AG09319 (cell line): Measurements from ENCODE around the gene TMEM132C.

Source experiments
- DNase-seq: peaks from one replicate; pipeline ENCODE4 v3.0.0-alpha.2; 2010; ENCODE audit warnings: low read depth; ENCODE audit errors: extremely low read depth
- TF ChIP-seq, protein P1 (sequence below): IDR thresholded peaks from 2 replicates; pipeline ENCODE4 v1.5.1; 2011; ENCODE audit warnings: low read depth, mild to moderate bottlenecking, inconsistent platforms, low read length, moderate library complexity

TMEM132C gene

DNA sequence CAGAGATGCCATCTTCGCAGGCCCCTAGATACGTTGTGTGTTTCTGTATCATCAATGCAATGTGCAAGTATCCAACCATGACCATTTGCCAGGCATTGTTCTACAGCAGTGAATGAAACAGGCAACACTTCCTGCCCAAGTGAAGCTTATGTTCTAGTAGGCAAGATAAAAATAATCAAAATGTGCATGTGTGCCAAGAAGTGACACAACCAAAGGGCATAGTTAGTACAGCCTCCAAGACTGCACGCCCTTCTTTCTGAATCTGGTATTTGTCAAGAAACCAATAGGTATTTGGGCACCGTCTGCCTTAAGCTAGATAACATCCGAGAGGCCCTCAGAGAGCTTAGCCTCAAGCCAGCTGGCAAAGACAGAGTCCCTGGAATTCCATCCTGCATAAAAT, 152.0 kb downstream of the TMEM132C start:
- TF ChIP-seq, protein P1, sequence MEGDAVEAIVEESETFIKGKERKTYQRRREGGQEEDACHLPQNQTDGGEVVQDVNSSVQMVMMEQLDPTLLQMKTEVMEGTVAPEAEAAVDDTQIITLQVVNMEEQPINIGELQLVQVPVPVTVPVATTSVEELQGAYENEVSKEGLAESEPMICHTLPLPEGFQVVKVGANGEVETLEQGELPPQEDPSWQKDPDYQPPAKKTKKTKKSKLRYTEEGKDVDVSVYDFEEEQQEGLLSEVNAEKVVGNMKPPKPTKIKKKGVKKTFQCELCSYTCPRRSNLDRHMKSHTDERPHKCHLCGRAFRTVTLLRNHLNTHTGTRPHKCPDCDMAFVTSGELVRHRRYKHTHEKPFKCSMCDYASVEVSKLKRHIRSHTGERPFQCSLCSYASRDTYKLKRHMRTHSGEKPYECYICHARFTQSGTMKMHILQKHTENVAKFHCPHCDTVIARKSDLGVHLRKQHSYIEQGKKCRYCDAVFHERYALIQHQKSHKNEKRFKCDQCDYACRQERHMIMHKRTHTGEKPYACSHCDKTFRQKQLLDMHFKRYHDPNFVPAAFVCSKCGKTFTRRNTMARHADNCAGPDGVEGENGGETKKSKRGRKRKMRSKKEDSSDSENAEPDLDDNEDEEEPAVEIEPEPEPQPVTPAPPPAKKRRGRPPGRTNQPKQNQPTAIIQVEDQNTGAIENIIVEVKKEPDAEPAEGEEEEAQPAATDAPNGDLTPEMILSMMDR: no peak
- DNase-seq: no peak

DNA sequence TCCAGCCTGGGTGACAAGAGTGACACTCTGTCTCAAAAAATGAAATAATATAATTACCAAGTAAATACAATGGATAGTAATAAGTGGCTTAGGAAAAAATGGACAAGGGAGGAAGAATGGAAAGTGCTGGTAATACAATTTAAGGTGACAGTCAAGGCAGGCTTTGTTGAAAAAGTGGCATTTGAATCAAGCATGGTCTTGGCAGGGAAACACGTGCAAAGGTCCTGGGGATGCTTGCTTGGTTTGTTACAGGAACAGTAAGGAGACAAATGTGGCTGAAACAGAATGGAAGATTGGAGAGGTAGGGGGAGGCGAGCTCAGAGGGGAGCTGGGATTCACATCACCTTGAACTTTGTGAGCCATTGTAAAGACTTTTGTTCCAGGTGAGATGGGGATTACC, 153.2 kb downstream of the TMEM132C start:
- TF ChIP-seq, protein P1: no peak

DNA sequence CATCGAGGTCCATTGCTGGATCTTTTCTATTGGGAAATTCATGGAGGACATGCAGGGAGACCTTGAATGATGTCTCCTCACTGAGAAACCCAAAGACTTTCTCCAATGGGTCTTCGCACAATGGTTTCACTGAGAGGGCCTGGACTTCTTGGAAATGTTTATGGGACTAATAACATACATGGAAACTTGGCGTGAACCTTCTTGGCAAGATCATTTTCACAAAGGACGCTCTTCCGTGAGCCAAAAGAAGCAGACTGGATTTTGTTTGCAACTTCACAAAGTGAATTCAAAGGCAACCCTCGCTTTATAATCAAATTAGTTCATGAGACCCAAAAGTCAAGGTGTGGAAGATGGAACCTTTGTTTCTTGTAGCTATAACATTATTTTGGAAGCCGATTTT, 154.4 kb downstream of the TMEM132C start:
- no peak for DNase-seq
- TF ChIP-seq, protein P1: no peak

More for the DNA sequence above, 153.2 kb downstream of the TMEM132C start:
- no peak for DNase-seq

DNA sequence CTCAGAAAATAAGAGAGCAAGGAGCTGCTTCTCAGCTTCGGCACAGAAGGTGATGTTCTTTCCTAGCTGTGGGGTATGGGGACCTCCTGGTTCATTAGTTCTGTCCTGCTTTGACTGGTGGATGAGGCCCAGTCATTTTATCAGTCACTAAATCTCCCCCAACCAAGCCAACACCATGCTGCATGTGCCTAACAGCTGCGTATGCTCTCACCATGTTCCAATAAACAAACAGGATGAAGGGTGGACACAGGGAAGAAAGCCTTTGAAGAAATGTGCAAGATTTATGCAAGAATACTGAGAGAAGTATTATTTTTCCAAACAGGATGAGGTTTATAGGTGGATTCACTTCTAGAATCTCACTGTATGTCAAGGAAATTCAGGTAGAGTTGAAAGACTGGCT, 156.2 kb downstream of the TMEM132C start:
- TF ChIP-seq, protein P1: no peak
- DNase-seq: no peak

DNA sequence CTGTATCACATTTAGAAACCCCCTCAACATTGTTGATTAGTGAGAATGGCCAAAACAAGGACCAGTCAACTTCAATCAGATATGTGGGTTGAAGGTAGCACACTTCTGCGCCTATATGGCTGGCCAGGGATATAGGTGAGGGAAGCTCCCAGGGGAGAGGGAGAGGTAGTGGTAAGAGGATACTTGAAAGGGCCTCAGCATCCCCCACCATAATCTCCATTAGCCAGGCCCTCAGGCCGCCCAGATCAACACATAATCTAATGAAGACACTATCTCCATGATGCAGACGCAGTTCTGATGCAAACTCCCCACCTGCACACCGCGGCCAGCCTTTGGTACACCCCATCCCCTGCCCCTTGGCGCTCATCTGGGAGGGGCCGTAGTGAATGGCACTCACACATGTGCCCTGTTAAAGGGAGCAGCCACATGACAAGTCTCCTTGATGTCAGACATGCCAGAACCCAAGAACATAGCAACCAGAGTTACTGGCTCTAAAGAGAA, 158.0 kb downstream of the TMEM132C start:
- TF ChIP-seq, protein P1: no peak
- no peak for DNase-seq

DNA sequence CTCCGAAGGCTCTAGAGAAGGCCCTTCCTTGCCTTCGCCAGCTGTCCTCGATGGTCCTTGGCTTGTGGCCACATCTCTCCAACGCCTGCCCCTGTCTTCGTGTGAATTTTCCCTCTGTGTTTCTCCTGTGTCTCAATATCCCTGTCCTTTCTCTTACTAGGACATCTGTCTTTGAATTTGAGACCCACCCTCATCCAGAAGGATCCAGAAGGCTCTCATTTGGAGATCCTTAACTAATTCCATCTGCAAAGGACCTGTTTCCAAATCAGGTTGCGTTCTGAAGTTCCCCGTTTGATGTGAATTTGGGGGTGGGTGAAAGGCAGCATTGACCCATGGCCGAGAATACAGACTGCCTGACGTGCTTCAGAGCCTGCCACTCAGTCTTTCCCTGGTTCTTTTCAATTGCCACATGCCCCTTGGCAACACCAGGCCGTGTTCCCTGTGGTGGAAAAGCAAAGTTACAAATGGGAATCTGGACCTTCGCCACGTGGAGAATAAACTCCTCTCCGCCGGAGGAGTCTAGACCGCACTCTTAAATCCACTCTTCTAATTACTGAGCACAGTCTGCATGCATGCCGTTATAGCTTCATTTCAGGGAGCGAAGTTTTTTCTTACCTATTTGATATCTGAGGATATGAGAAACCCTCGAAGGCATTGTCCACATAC, 158.8 kb downstream of the TMEM132C start:
- DNase-seq: no peak
- TF ChIP-seq, protein P1: no peak

DNA sequence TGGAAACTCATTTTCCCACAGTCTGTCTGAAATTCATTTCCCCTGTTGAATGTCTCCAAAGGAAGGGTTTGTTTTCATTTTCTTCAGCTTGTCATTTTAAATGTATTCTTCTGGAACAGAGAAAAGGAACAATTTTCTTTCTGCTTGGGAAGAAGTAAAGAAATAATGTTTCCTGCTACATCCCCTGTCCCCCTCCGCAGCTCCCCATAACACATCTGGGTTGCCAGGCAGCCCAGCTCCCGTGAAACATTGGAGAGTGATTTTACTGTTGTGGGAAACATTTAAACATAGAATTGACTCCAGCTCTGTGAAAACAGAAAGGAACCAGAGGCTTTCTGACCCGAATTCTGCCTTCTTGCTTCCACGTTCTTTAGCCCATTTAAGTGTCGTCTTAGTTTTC, 159.5 kb downstream of the TMEM132C start:
- TF ChIP-seq, protein P1: no peak
- no peak for DNase-seq
